ENCODE measurements around the gene LYSMD4. TPM values are rescaled to one million over a fixed set of nuclear protein-coding genes. Genes with fewer than 3 reads are reported as not detected.
A peak's percentile ranks its signal among the peaks of the same experiment; 100 is the strongest.

LYSMD4 gene
- total RNA-seq, 4 donors from 2014 or later = 1.5 to 19.2 (median 15.5) TPM

DNA sequence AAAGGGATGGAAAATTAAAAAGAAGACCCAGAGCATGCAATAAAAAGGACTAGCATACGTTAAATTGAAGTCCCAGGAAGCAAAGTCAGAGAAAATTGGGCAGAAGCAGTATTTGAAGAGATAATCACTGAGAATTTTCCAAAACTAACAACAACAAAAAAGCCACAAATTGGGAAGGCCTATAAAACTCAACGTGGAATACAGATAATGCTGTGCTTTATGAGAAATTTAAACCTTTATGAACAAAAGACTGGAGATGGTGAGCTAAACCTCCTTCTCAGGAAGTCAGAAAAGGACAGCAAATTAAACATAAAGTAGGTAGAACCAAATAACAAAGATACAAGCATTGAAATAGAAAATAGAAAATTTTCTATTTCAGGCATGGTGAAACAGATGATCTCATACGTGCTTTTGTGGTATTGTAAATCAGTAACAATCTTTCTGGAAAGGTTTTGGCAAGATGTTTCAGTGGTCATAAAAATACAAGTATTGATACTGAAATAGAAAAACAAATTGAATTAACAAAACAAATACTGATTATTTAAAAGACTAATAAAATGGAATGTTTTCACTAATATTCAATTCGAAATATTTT lies 55.6 kb downstream of the LYSMD4 start:
- TF ChIP-seq, protein P1, sequence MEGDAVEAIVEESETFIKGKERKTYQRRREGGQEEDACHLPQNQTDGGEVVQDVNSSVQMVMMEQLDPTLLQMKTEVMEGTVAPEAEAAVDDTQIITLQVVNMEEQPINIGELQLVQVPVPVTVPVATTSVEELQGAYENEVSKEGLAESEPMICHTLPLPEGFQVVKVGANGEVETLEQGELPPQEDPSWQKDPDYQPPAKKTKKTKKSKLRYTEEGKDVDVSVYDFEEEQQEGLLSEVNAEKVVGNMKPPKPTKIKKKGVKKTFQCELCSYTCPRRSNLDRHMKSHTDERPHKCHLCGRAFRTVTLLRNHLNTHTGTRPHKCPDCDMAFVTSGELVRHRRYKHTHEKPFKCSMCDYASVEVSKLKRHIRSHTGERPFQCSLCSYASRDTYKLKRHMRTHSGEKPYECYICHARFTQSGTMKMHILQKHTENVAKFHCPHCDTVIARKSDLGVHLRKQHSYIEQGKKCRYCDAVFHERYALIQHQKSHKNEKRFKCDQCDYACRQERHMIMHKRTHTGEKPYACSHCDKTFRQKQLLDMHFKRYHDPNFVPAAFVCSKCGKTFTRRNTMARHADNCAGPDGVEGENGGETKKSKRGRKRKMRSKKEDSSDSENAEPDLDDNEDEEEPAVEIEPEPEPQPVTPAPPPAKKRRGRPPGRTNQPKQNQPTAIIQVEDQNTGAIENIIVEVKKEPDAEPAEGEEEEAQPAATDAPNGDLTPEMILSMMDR (IDR thresholded peaks at IDR 0.05) = no peak
- TF ChIP-seq EP300 (IDR thresholded peaks at IDR 0.05; ENCODE audit: low read depth) (no peak), POLR2AphosphoS5 (IDR thresholded peaks at IDR 0.05) (no peak), POLR2A (IDR thresholded peaks at IDR 0.05) (no peak)
- intact Hi-C loops (cut with DNase I; ENCODE audit: low total_unique reads) = no loop called here

More for the DNA sequence above, 55.6 kb downstream of the LYSMD4 start:
- Histone ChIP-seq H3K36me3 (peaks cover 0 to 52% (median 12%) of the 10 kb centered on the region in 4 donors), H3K4me3 (no peak overlapping the region), H3K4me1 (peaks cover 0 to 7% (median 0%) of the 10 kb centered on the region in 4 donors), H3K27me3 (no peaks in the 10 kb centered on the region), H3K27ac (peak overlapping the region in 2 of 4 donors; percentile 6 to 7), H3K9me3 (no peaks in the 10 kb centered on the region)
- no peak for DNase-seq
- WGBS, 2 donors (ENCODE audit: low coverage in 1 of 2) = 74 to 79% methylated on average over 4 of the region's 4 CpGs
- in situ Hi-C loops (cut with MboI; ENCODE audit: low pct_ligation_motif_present in 1 of 4, low pct_unique_long_range_greater_than_20kb in 1 of 4, low sequenced_read_pairs in 3 of 4) = no loop called here

Small RNA genes within 50 kb of the gene (small RNA-seq; reads per million reads assigned to genes)
- gene RF00019 = 0 reads per million in 4 donors

Other genes starting within 250 kb of the LYSMD4 start
- 10 to 100 TPM; 37.4 to 62.5 (median 51.8) TPM for gene MEF2A, start 167.5 kb downstream of the LYSMD4 start, total RNA-seq